K562 (cell line): ENCODE data around the gene CD82. TPM values are rescaled to one million over a fixed set of nuclear protein-coding genes. Genes with fewer than 3 reads are reported as not detected.

ENCODE experiments used
- ATAC-seq: fragments of 200-7000 bp; cut with Tn5 transposase; 3 replicates; pipeline ENCODE4 v1.9.1; 2020; ENCODE audit warnings: moderate library complexity
- BruUV-seq: library from RNA; stranded (reverse); fragments of 400-500 nt; replicated peaks from 2 replicates; lab custom pipeline; 2021; lab: Mats Ljungman, UMichigan
- CTCF ChIA-PET: fragments of 300-600 bp; formaldehyde crosslinking; extraction: SDS; loops from one replicate; lab custom pipeline; 2021; ENCODE audit warnings: low intra/inter-chr PET ratio; lab: Yijun Ruan, JAX
- POLR2A ChIA-PET: fragments of 300-600, 350-650 bp; sonication (Branson Sonifier 250); formaldehyde crosslinking; extraction: SDS; loops from one replicate; lab custom pipeline; 2021; ENCODE audit warnings: antibody characterized with exemption, inconsistent platforms; lab: Yijun Ruan, JAX
- DNase-seq, 4 experiments: peaks; one replicate each; pipeline versions ENCODE4 v3.0.0 to v3.0.0-alpha.2; 2011 to 2018; ENCODE audit warnings: low spot score in 3 of 4, mixed read lengths in 3 of 4; ENCODE audit errors: extremely low read depth in 1 of 4
- FAIRE-seq: peaks from 2 replicates; lab custom pipeline; 2011; peaks lifted over from hg19 to GRCh38; lab: Jason Lieb, UNC
- H2AFZ ChIP-seq: 2 replicates; pipeline ENCODE4 v1.6.0; 2011; ENCODE audit warnings: low read depth, low read length, control low read depth, inconsistent platforms
- H3K27ac ChIP-seq: fragments of 200-600 bp; 3 replicates; pipeline ENCODE4 v1.8.0; 2011; ENCODE audit warnings: low read depth, mild to moderate bottlenecking, control low read depth, inconsistent platforms, low read length, moderate library complexity, mixed read lengths; ENCODE audit errors: extremely low read depth
- H3K27me3 ChIP-seq, 2 experiments: fragments of 300-600 bp in 1 of 2; 2 replicates in 1 of 2; 3 replicates in 1 of 2; pipeline versions ENCODE4 v1.6.0 to v1.8.0; 2011; ENCODE audit warnings: inconsistent platforms in 2 of 2, low read length in 2 of 2, mild to moderate bottlenecking in 1 of 2, mixed read lengths in 1 of 2, moderate library complexity in 1 of 2; ENCODE audit not compliant: control insufficient read depth in 2 of 2, insufficient read depth in 2 of 2
- H3K36me3 ChIP-seq: fragments of 300-600 bp; 3 replicates; pipeline ENCODE4 v1.8.0; 2011; ENCODE audit warnings: mild to moderate bottlenecking, low read length, inconsistent platforms; ENCODE audit not compliant: control insufficient read depth, insufficient read depth
- H3K4me1 ChIP-seq, 2 experiments: fragments of 200-600 bp in 1 of 2; replicated peaks in 1 of 2; 2 replicates in 1 of 2; 3 replicates in 1 of 2; pipeline versions ENCODE4 v1.5.1 to v1.8.0; 2011; ENCODE audit warnings: inconsistent platforms in 2 of 2, low read length in 2 of 2, mild to moderate bottlenecking in 1 of 2, mixed read lengths in 1 of 2, moderate library complexity in 1 of 2; ENCODE audit not compliant: control insufficient read depth in 2 of 2, insufficient read depth in 2 of 2
- H3K4me2 ChIP-seq: 2 replicates; pipeline ENCODE4 v1.6.1; 2011; ENCODE audit warnings: low read length, control low read depth, inconsistent platforms, mixed read lengths; ENCODE audit not compliant: insufficient read depth
- H3K4me3 ChIP-seq: fragments of 200-600 bp; sonication (generic), shearing (Covaris generic); 2 replicates; pipeline ENCODE4 v1.5.1; 2016; ENCODE audit warnings: control low read depth, inconsistent platforms
- H3K79me2 ChIP-seq: fragments of 200-600 bp; 3 replicates; pipeline ENCODE4 v1.8.0; 2011; ENCODE audit warnings: low read length, inconsistent platforms; ENCODE audit not compliant: control insufficient read depth, insufficient read depth
- H3K9ac ChIP-seq, 2 experiments: 2 replicates each; pipeline versions ENCODE4 v1.6.0 to v1.6.1; 2011; ENCODE audit warnings: low read depth in 2 of 2, low read length in 2 of 2, control low read depth in 1 of 2, inconsistent platforms in 1 of 2, mild to moderate bottlenecking in 1 of 2, mixed read lengths in 1 of 2; ENCODE audit not compliant: insufficient read depth in 1 of 2
- H3K9me1 ChIP-seq: one replicate; pipeline ENCODE4 v1.6.0; 2011; ENCODE audit warnings: inconsistent platforms, mild to moderate bottlenecking, low read length, moderate library complexity; ENCODE audit not compliant: control insufficient read depth, insufficient read depth
- H3K9me3 ChIP-seq: replicated peaks from 2 replicates; pipeline ENCODE4 v1.5.1; 2011; ENCODE audit warnings: low read depth, low read length, inconsistent platforms; ENCODE audit not compliant: control insufficient read depth, insufficient read depth
- H4K20me1 ChIP-seq: replicated peaks from 2 replicates; pipeline ENCODE4 v1.6.1; 2011; ENCODE audit warnings: low read length, inconsistent platforms, mixed read lengths; ENCODE audit not compliant: control insufficient read depth, insufficient read depth
- BRD4 ChIP-seq: fragments of 200-600 bp; sonication (generic); IDR thresholded peaks from 2 replicates; pipeline ENCODE4 v1.6.1; 2017; ENCODE audit warnings: inconsistent platforms
- CAMTA2 ChIP-seq: fragments of 250-450 bp; sonication (Bioruptor Pico); conservative IDR thresholded peaks from 2 replicates; pipeline ENCODE4 v1.5.1; 2022
- NFE2 ChIP-seq: IDR thresholded peaks from 2 replicates; pipeline ENCODE4 v1.6.1; 2014; ENCODE audit warnings: antibody characterized with exemption, low read depth
- TBL1XR1 ChIP-seq, 2 experiments: IDR thresholded peaks; 2 replicates each; pipeline ENCODE4 v1.6.1; 2012; ENCODE audit warnings: improper control_type of control experiment in 2 of 2, low read length in 2 of 2, mild to moderate bottlenecking in 1 of 2
- WGBS: fragments of 100-300 bp; shearing (Covaris generic); methylation state at CpG from one replicate; pipeline ENCODE4 v1.1.6; 2016; ENCODE audit warnings: low coverage, mixed read lengths; ENCODE audit not compliant: insufficient coverage; ENCODE audit errors: missing lambda C conversion rate; 5-methylcytosine and 5-hydroxymethylcytosine counted together
- in situ Hi-C: fragments of 300-500 bp; cut with MboI; formaldehyde crosslinking; loops from 4 replicates; pipeline ENCODE4 v1.15.0; 2018; ENCODE audit warnings: inconsistent platforms, mixed read lengths
- intact Hi-C: fragments of 100-400 bp; cut with micrococcal nuclease; formaldehyde crosslinking; loops from 2 replicates; pipeline ENCODE4 v1.14.2; 2022
- polyA plus RNA-seq, 8 experiments: library from polyadenylated mRNA; depleted of rRNA in 4 of 8; stranded (reverse) in 5 of 8; unstranded in 3 of 8; fragments of >200 nt; fragmentation: Nextera tagmentation in 2 of 8; fragmentation: Illumina TruSeq in 1 of 8; extraction: Ambion mirVana in 2 of 8; extraction: Trizol in 1 of 8; gene quantifications; 2 replicates each; pipeline versions ENCODE4 v1.2.1 to v1.2.3, GENCODE V29; 2011 to 2014; ENCODE audit warnings: inconsistent platforms in 1 of 8, missing spikeins in 1 of 8
- total RNA-seq, 7 experiments: library from RNA; depleted of rRNA in 6 of 7; stranded (reverse); fragments of >200 nt in 6 of 7; fragmentation: Illumina TruSeq in 2 of 7; extraction: Trizol in 2 of 7; gene quantifications; 2 replicates each; pipeline versions ENCODE4 v1.2.1 to v1.2.3, GENCODE V29; 2011 to 2021; ENCODE audit warnings: low replicate concordance in 1 of 7
- TF ChIP-seq, protein P1 (sequence below): sonication (generic); formaldehyde crosslinking; IDR thresholded peaks from 2 replicates; pipeline ENCODE4 v1.8.1; 2023; ENCODE audit warnings: mild to moderate bottlenecking, missing genetic modification reagents

The CD82 gene
- total and polyA plus RNA-seq, 9 of the 15 experiments (the other 6 are each of a cell fraction or from before 2014, with no cell fraction given) = 0.27 to 9.4 (median 3.0) TPM

DNA sequence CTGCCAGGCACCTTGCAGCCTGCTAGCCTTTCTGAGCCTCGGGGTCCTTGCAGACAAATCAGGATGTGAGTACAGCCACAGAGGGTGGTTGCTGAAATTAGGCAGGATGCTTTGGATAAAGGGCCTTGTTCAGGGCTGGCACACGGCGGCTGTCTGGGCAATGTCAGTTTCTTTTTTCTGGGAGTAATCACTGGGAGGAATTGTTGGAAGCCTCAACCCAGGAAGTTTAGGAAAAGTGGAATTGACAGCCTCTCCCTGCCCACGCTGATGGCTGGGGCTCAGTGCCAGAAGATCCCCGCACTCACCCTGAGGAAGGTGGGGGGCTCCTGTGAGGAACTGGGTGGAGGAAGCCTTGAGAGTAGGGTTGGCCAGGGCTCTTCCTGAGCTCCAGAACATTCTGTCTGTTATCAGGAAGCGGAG, 37.4 kb downstream of the CD82 start:
- intact Hi-C loops = no loop called here
- no peak overlapping the region for H3K4me3 ChIP-seq
- H3K79me2 ChIP-seq = no peaks in the 10 kb centered on the region
- ChIA-PET CTCF (no interaction called here), POLR2A (interaction anchor here (0.6 to 1.0 kb wide), 3 partner anchors 10 to 323 kb away, joined by 3 to 4 read pairs (median 3); no protein-coding TSS in a partner anchor)
- no peaks in the 10 kb centered on the region for H3K9me3 ChIP-seq
- H2AFZ ChIP-seq = no peak overlapping the region
- no peak for FAIRE-seq
- peaks cover 14 to 19% of the 10 kb centered on the region in 2 experiments; a peak in 4 of 5 replicates for H3K4me1 ChIP-seq
- 36% methylated on average over 6 of the region's 6 CpGs for WGBS
- no TSS peak for BruUV-seq
- H3K27me3 ChIP-seq = peaks cover 0 to 7% of the 10 kb centered on the region in 2 experiments; a peak in 2 of 5 replicates
- no peak for ATAC-seq
- no peaks in the 10 kb centered on the region for H3K9me1 ChIP-seq
- no peak overlapping the region for H3K9ac ChIP-seq
- H4K20me1 ChIP-seq = no peaks in the 10 kb centered on the region; the same call in 1 of the 2 replicates
- no peak for DNase-seq
- H3K36me3 ChIP-seq = no peaks in the 10 kb centered on the region
- TF ChIP-seq, protein P1, sequence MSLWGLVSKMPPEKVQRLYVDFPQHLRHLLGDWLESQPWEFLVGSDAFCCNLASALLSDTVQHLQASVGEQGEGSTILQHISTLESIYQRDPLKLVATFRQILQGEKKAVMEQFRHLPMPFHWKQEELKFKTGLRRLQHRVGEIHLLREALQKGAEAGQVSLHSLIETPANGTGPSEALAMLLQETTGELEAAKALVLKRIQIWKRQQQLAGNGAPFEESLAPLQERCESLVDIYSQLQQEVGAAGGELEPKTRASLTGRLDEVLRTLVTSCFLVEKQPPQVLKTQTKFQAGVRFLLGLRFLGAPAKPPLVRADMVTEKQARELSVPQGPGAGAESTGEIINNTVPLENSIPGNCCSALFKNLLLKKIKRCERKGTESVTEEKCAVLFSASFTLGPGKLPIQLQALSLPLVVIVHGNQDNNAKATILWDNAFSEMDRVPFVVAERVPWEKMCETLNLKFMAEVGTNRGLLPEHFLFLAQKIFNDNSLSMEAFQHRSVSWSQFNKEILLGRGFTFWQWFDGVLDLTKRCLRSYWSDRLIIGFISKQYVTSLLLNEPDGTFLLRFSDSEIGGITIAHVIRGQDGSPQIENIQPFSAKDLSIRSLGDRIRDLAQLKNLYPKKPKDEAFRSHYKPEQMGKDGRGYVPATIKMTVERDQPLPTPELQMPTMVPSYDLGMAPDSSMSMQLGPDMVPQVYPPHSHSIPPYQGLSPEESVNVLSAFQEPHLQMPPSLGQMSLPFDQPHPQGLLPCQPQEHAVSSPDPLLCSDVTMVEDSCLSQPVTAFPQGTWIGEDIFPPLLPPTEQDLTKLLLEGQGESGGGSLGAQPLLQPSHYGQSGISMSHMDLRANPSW (CRISPR knock-in tag) = no peak
- no peak for TF ChIP-seq BRD4
- no peak for TF ChIP-seq TBL1XR1 (IDR thresholded peaks at IDR 0.05; ENCODE audit: low read length in 2 of 2)
- no peak for TF ChIP-seq NFE2
- TF ChIP-seq CAMTA2 = no peak
- TF ChIP-seq, all 486 proteins: peak for 0
- Histone ChIP-seq H3K27ac (no peak overlapping the region), H3K4me2 (no peak overlapping the region)
- in situ Hi-C loops = no loop called here
